Peyer's patch (tissue), 4 donors: Measurements from ENCODE around the gene FAH.

ENCODE experiments used
- POLR2A ChIP-seq, 2 donors: fragments of 450-650 bp; IDR thresholded peaks; one replicate each; pipeline ENCODE4 v1.5.1; 2017; ENCODE audit warnings: antibody characterized with exemption in 2 of 2, mild to moderate bottlenecking in 2 of 2, moderate library complexity in 2 of 2
- TF ChIP-seq, protein P1 (sequence below), 6 experiments: fragments of 450-650 bp in 4 of 6; fragments of 200-600 bp in 2 of 6; sonication (generic) in 1 of 6; IDR thresholded peaks; one replicate each; pipeline ENCODE4 v1.5.1; 2017 to 2019; ENCODE audit warnings: antibody characterized with exemption in 6 of 6, mild to moderate bottlenecking in 3 of 6, moderate library complexity in 1 of 6

GRCh38 chr15:80202641-80203360 lies 50.0 kb downstream of the FAH start:
- TF ChIP-seq, protein P1, sequence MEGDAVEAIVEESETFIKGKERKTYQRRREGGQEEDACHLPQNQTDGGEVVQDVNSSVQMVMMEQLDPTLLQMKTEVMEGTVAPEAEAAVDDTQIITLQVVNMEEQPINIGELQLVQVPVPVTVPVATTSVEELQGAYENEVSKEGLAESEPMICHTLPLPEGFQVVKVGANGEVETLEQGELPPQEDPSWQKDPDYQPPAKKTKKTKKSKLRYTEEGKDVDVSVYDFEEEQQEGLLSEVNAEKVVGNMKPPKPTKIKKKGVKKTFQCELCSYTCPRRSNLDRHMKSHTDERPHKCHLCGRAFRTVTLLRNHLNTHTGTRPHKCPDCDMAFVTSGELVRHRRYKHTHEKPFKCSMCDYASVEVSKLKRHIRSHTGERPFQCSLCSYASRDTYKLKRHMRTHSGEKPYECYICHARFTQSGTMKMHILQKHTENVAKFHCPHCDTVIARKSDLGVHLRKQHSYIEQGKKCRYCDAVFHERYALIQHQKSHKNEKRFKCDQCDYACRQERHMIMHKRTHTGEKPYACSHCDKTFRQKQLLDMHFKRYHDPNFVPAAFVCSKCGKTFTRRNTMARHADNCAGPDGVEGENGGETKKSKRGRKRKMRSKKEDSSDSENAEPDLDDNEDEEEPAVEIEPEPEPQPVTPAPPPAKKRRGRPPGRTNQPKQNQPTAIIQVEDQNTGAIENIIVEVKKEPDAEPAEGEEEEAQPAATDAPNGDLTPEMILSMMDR (IDR thresholded peaks at IDR 0.05) = no peak
- TF ChIP-seq POLR2A (IDR thresholded peaks at IDR 0.05) = no peak
